KMS-11 (cell line): ENCODE data around the gene TMEM89.

Source experiments
- H2AFZ ChIP-seq: fragments of 200-600 bp; sonication (generic); 2 replicates; pipeline ENCODE4 v1.6.1; 2016; ENCODE audit warnings: antibody characterized with exemption, mixed run types, low read depth
- H3K27ac ChIP-seq: fragments of 200-600 bp; sonication (generic); 2 replicates; pipeline ENCODE4 v1.6.1; 2016; ENCODE audit warnings: mild to moderate bottlenecking, mixed run types
- H3K27me3 ChIP-seq: fragments of 200-600 bp; sonication (generic); 2 replicates; pipeline ENCODE4 v1.6.1; 2017; ENCODE audit warnings: mild to moderate bottlenecking, low read depth, mixed run types, moderate library complexity; ENCODE audit not compliant: insufficient read depth
- H3K36me3 ChIP-seq: fragments of 200-600 bp; sonication (generic); 2 replicates; pipeline ENCODE4 v1.6.1; 2017; ENCODE audit warnings: mild to moderate bottlenecking, mixed run types; ENCODE audit not compliant: insufficient read depth
- H3K4me1 ChIP-seq: fragments of 200-600 bp; sonication (generic); 2 replicates; pipeline ENCODE4 v1.6.1; 2016; ENCODE audit warnings: mild to moderate bottlenecking, low read depth, mixed run types; ENCODE audit not compliant: poor library complexity, severe bottlenecking
- H3K4me2 ChIP-seq: fragments of 200-600 bp; sonication (generic); 2 replicates; pipeline ENCODE4 v1.7.0; 2016; ENCODE audit warnings: mild to moderate bottlenecking, mixed run types
- H3K4me3 ChIP-seq: fragments of 200-600 bp; sonication (generic); IDR thresholded peaks from 2 replicates; pipeline ENCODE4 v1.6.1; 2017; ENCODE audit warnings: low read depth, low read length, mixed read lengths; ENCODE audit not compliant: insufficient read depth
- H3K79me2 ChIP-seq: fragments of 200-600 bp; sonication (generic); 2 replicates; pipeline ENCODE4 v1.6.1; 2016; ENCODE audit warnings: low read depth, mixed run types; ENCODE audit not compliant: insufficient read depth
- H3K9ac ChIP-seq: fragments of 200-600 bp; sonication (generic); 2 replicates; pipeline ENCODE4 v1.6.1; 2016; ENCODE audit warnings: mild to moderate bottlenecking, mixed run types
- H4K20me1 ChIP-seq: fragments of 200-600 bp; sonication (generic); 2 replicates; pipeline ENCODE4 v1.6.1; 2016; ENCODE audit warnings: mild to moderate bottlenecking, mixed run types; ENCODE audit not compliant: insufficient read depth
- CTCF ChIP-seq: fragments of 200-600 bp; sonication (generic); conservative IDR thresholded peaks from 2 replicates; pipeline ENCODE4 v1.6.1; 2017; ENCODE audit warnings: low read depth, mild to moderate bottlenecking, antibody characterized with exemption, low read length, moderate library complexity, mixed read lengths

TMEM89 gene

GRCh38 chr3:48617559-48617958 is 4.0 kb downstream of the TMEM89 start:
- H3K4me1 ChIP-seq, result no peaks in the 10 kb centered on the region
- no peak overlapping the region for H3K4me2 ChIP-seq
- no peaks in the 10 kb centered on the region for H4K20me1 ChIP-seq
- no peak overlapping the region for H3K27ac ChIP-seq
- H2AFZ ChIP-seq, result no peak overlapping the region
- TF ChIP-seq CTCF, result no peak
- H3K9ac ChIP-seq, result no peak overlapping the region
- no peaks in the 10 kb centered on the region for H3K36me3 ChIP-seq
- no peak overlapping the region for H3K4me3 ChIP-seq
- no peaks in the 10 kb centered on the region for H3K79me2 ChIP-seq
- H3K27me3 ChIP-seq, result no peaks in the 10 kb centered on the region

GRCh38 chr3:48614044-48614443 is 7.5 kb downstream of the TMEM89 start:
- no peaks in the 10 kb centered on the region for H4K20me1 ChIP-seq
- no peaks in the 10 kb centered on the region for H3K27me3 ChIP-seq
- H3K9ac ChIP-seq, result no peak overlapping the region
- no peak overlapping the region for H3K4me2 ChIP-seq
- no peak overlapping the region for H3K4me3 ChIP-seq
- H3K79me2 ChIP-seq, result no peaks in the 10 kb centered on the region; the same call in 1 of the 2 replicates
- no peak for TF ChIP-seq CTCF
- no peak overlapping the region for H3K27ac ChIP-seq
- no peaks in the 10 kb centered on the region for H3K4me1 ChIP-seq
- no peaks in the 10 kb centered on the region for H3K36me3 ChIP-seq
- no peak overlapping the region for H2AFZ ChIP-seq

- no peaks in the 10 kb centered on the region for H3K36me3 ChIP-seq
- H3K4me3 ChIP-seq, result no peak overlapping the region
- no peak overlapping the region for H3K27ac ChIP-seq
- H3K79me2 ChIP-seq, result peaks cover 10% of the 10 kb centered on the region
- no peaks in the 10 kb centered on the region for H3K27me3 ChIP-seq
- H2AFZ ChIP-seq, result no peak overlapping the region
- H4K20me1 ChIP-seq, result no peaks in the 10 kb centered on the region
- no peak for TF ChIP-seq CTCF
- no peak overlapping the region for H3K9ac ChIP-seq
- peaks cover 7% of the 10 kb centered on the region for H3K4me1 ChIP-seq
- no peak overlapping the region for H3K4me2 ChIP-seq
These were observed 9.3 kb downstream of the TMEM89 start for GRCh38 chr3:48612309-48612708.

GRCh38 chr3:48609088-48610005 is 12.2 kb downstream of the TMEM89 start, which contains the start of gene UQCRC1:
TSS of gene UQCRC1 (minus strand) at chr3:48609646. CDS start at chr3:48609620, 26 bp downstream.
- no peaks in the 10 kb centered on the region for H4K20me1 ChIP-seq
- H3K36me3 ChIP-seq, result no peaks in the 10 kb centered on the region
- H3K27ac ChIP-seq, result no peak within 1 kb of the TSS
- H3K4me3 ChIP-seq, result peak within 1 kb of the TSS; percentile 49
- H3K4me2 ChIP-seq, result peak within 1 kb of the TSS; percentile 68
- H3K4me1 ChIP-seq, result peaks cover 7% of the 10 kb centered on the region
- peak within 1 kb of the TSS; percentile 66 for H2AFZ ChIP-seq
- H3K27me3 ChIP-seq, result no peaks in the 10 kb centered on the region
- peak within 1 kb of the TSS; percentile 74; the same call in 1 of the 2 replicates for H3K9ac ChIP-seq
- TF ChIP-seq CTCF, result peak; percentile 33; the same call in 1 of the 2 replicates
- peaks cover 10% of the 10 kb centered on the region for H3K79me2 ChIP-seq
